ENCODE data around the gene NOX3. TPM values are rescaled to one million over a fixed set of nuclear protein-coding genes. Genes with fewer than 3 reads are reported as not detected.

NOX3 gene
- total RNA-seq, 1 donor from 2014 or later = not detected

- intact Hi-C loops (cut with micrococcal nuclease) = loop anchor here (2.0 kb wide), 1 partner anchor 16 kb away; no protein-coding TSS in a partner anchor
- no peak overlapping the region for H3K27ac Mint-ChIP-seq
- peaks cover 6% of the 10 kb centered on the region for H3K4me1 Mint-ChIP-seq
- no peaks in the 10 kb centered on the region for H3K27me3 Mint-ChIP-seq
- no peak overlapping the region for H3K4me3 Mint-ChIP-seq
- peaks cover 3% of the 10 kb centered on the region for H3K9me3 Mint-ChIP-seq
- no peak for DNase-seq
- H3K36me3 Mint-ChIP-seq (ENCODE audit: low read depth) = no peaks in the 10 kb centered on the region
These were observed 18.5 kb downstream of the NOX3 start for GRCh38 chr6:155436981-155437749.

- Mint-ChIP-seq H3K36me3 (ENCODE audit: low read depth) (no peaks in the 10 kb centered on the region), H3K4me3 (no peak overlapping the region), H3K4me1 (peaks cover 6% of the 10 kb centered on the region), H3K27ac (peak overlapping the region; percentile 9), H3K9me3 (peaks cover 3% of the 10 kb centered on the region), H3K27me3 (no peaks in the 10 kb centered on the region)
- DNase-seq = no peak
- intact Hi-C loops (cut with micrococcal nuclease) = no loop called here
These were observed 20.7 kb downstream of the NOX3 start for GRCh38 chr6:155434829-155435423.

DNA sequence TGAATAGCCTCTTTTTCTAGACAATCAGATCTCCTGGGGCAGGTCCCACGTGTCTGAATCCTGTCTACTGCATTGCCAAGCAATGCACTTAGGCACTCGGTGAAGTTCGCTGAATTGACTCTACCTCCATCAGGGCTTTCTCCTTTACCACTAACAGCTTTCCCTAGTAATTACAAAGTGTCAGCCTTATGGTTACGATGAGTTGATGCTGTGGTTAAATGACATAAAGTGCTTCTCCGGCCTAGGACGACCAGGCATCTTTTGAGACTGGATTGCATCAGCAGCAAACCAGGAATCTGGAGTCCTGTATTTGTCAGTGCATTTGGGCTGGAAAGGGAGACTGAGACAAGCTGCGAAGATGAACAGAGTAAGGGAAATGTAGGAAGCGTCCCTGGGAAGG lies 21.5 kb downstream of the NOX3 start:
- intact Hi-C loops (cut with micrococcal nuclease) = no loop called here
- Mint-ChIP-seq H3K27me3 (no peaks in the 10 kb centered on the region), H3K9me3 (peaks cover 3% of the 10 kb centered on the region), H3K4me3 (no peak overlapping the region), H3K4me1 (peaks cover 11% of the 10 kb centered on the region), H3K27ac (no peak overlapping the region), H3K36me3 (ENCODE audit: low read depth) (no peaks in the 10 kb centered on the region)
- DNase-seq = no peak

DNA sequence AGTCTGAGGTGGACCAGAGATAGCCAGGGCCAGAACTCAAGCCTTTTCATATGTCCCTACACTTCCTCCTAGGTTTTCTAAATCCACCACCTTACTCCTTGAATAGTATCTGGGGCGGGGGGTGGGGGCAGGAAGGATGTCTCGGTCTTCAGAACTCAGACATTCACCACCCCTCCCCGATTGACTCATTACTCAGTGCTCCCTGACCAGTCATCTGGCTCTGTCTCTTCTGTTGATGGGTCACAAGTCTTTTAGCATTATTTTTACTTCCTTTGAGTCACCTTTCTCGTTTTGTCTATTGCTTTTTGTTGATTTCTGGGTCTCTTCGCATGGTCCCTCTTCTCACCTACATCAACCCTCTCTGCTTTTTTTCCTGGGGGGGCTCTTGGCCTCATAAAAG lies 23.3 kb downstream of the NOX3 start:
- intact Hi-C loops (cut with micrococcal nuclease) = no loop called here
- no peak overlapping the region for H3K27ac Mint-ChIP-seq

DNA sequence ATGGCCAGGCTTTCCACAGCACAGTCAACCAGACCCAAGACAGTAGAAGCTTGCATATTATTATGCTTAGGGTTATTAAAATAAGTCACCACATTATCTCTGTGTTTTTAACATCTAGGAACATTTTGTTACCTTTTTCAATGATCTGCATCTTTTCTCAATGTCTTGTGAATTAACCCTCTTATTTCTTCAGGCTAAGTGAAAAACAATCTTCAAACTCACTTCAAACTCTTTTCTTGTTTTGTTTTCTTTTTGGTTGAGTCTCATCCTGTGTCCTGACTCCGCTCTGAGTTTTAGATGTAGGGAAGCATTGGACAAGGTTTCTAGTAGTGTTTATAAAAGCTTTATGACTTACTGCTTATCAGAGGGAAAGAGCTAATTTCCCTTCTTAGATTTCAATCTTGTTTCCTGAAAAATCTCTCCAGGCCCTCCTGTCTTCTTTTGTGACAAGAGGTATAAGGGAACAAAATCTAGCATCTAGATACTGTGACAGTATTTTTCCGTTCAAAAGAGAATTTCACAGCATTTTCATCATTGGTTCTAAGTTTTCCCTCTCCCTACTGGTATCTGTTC lies 26.2 kb downstream of the NOX3 start:
- DNase-seq = no peak
- intact Hi-C loops (cut with micrococcal nuclease) = no loop called here
- no peak overlapping the region for H3K27ac Mint-ChIP-seq
- no peaks in the 10 kb centered on the region for H3K27me3 Mint-ChIP-seq
- peaks cover 3% of the 10 kb centered on the region for H3K9me3 Mint-ChIP-seq
- H3K4me1 Mint-ChIP-seq = peaks cover 8% of the 10 kb centered on the region
- H3K4me3 Mint-ChIP-seq = no peak overlapping the region
- H3K36me3 Mint-ChIP-seq (ENCODE audit: low read depth) = no peaks in the 10 kb centered on the region

More for the DNA sequence above, 23.3 kb downstream of the NOX3 start:
- no peaks in the 10 kb centered on the region for H3K36me3 Mint-ChIP-seq (ENCODE audit: low read depth)
- H3K9me3 Mint-ChIP-seq = peaks cover 3% of the 10 kb centered on the region
- peaks cover 11% of the 10 kb centered on the region for H3K4me1 Mint-ChIP-seq
- no peak overlapping the region for H3K4me3 Mint-ChIP-seq
- no peak for DNase-seq
- H3K27me3 Mint-ChIP-seq = no peaks in the 10 kb centered on the region

- H3K27ac Mint-ChIP-seq = no peak overlapping the region
- no peaks in the 10 kb centered on the region for H3K27me3 Mint-ChIP-seq
- DNase-seq = no peak
- H3K4me3 Mint-ChIP-seq = no peak overlapping the region
- peaks cover 9% of the 10 kb centered on the region for H3K4me1 Mint-ChIP-seq
- no peaks in the 10 kb centered on the region for H3K36me3 Mint-ChIP-seq (ENCODE audit: low read depth)
- intact Hi-C loops (cut with micrococcal nuclease) = no loop called here
- H3K9me3 Mint-ChIP-seq = no peaks in the 10 kb centered on the region
These were observed 29.2 kb downstream of the NOX3 start for GRCh38 chr6:155426408-155426945.

- Mint-ChIP-seq H3K27ac (no peak overlapping the region), H3K4me1 (peaks cover 20% of the 10 kb centered on the region), H3K36me3 (ENCODE audit: low read depth) (no peaks in the 10 kb centered on the region), H3K27me3 (no peaks in the 10 kb centered on the region), H3K9me3 (no peaks in the 10 kb centered on the region), H3K4me3 (no peak overlapping the region)
- no peak for DNase-seq
- intact Hi-C loops (cut with micrococcal nuclease) = no loop called here
These were observed 31.5 kb downstream of the NOX3 start for GRCh38 chr6:155424181-155424580.

DNA sequence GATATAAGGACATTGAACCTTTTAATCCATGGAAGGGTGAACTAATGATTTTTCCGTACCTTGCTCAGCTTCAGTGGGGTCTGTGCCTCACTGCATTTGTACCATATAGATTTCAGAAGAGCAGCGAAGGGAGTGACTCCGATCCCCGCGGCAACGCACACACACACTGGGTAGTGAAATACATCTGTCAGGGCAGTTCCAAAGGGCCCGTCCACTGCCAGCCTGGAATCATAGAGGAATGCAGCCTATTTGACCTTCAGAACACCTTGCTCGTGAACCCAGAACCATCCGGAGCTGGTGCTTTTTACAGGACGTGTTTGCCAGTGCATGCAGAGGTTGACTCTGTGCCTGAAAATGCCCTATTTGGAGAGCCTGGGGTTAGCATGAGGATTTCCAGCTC lies 33.0 kb downstream of the NOX3 start:
- no peaks in the 10 kb centered on the region for H3K27me3 Mint-ChIP-seq
- H3K36me3 Mint-ChIP-seq (ENCODE audit: low read depth) = no peaks in the 10 kb centered on the region
- peaks cover 34% of the 10 kb centered on the region for H3K4me1 Mint-ChIP-seq
- no peak overlapping the region for H3K4me3 Mint-ChIP-seq
- no peaks in the 10 kb centered on the region for H3K9me3 Mint-ChIP-seq
- no peak for DNase-seq
- intact Hi-C loops (cut with micrococcal nuclease) = no loop called here
- H3K27ac Mint-ChIP-seq = no peak overlapping the region

GRCh38 chr6:155420492-155420891 lies 35.1 kb downstream of the NOX3 start:
- Mint-ChIP-seq H3K4me3 (peak overlapping the region; percentile 48), H3K27me3 (no peaks in the 10 kb centered on the region), H3K27ac (peak overlapping the region; percentile 86), H3K4me1 (peaks cover 42% of the 10 kb centered on the region), H3K36me3 (ENCODE audit: low read depth) (no peaks in the 10 kb centered on the region), H3K9me3 (no peaks in the 10 kb centered on the region)
- no peak for DNase-seq
- intact Hi-C loops (cut with micrococcal nuclease) = loop anchor here (2.0 kb wide), 1 partner anchor 16 kb away; no protein-coding TSS in a partner anchor

GRCh38 chr6:155419161-155419560 lies 36.5 kb downstream of the NOX3 start:
- H3K4me3 Mint-ChIP-seq = peak overlapping the region; percentile 82
- H3K36me3 Mint-ChIP-seq (ENCODE audit: low read depth) = no peaks in the 10 kb centered on the region
- peak overlapping the region; percentile 100 for H3K27ac Mint-ChIP-seq
- H3K27me3 Mint-ChIP-seq = no peaks in the 10 kb centered on the region
- H3K4me1 Mint-ChIP-seq = peaks cover 41% of the 10 kb centered on the region
- intact Hi-C loops (cut with micrococcal nuclease) = loop anchor here (2.0 to 5.0 kb wide), 2 partner anchors 26 to 247 kb away; no protein-coding TSS in a partner anchor
- DNase-seq = no peak
- no peaks in the 10 kb centered on the region for H3K9me3 Mint-ChIP-seq

GRCh38 chr6:155418017-155418761 lies 37.5 kb downstream of the NOX3 start:
- H3K4me1 Mint-ChIP-seq = peaks cover 37% of the 10 kb centered on the region

GRCh38 chr6:155417454-155417853 lies 38.2 kb downstream of the NOX3 start:
- no peaks in the 10 kb centered on the region for H3K9me3 Mint-ChIP-seq
- H3K36me3 Mint-ChIP-seq (ENCODE audit: low read depth) = no peaks in the 10 kb centered on the region
- intact Hi-C loops (cut with micrococcal nuclease) = loop anchor here (5.0 kb wide), 1 partner anchor 245 kb away; no protein-coding TSS in a partner anchor
- no peaks in the 10 kb centered on the region for H3K27me3 Mint-ChIP-seq
- H3K4me3 Mint-ChIP-seq = peak overlapping the region; percentile 82
- DNase-seq = no peak
- peaks cover 37% of the 10 kb centered on the region for H3K4me1 Mint-ChIP-seq
- H3K27ac Mint-ChIP-seq = peak overlapping the region; percentile 100

More at GRCh38 chr6:155418017-155418761, 37.5 kb downstream of the NOX3 start:
- DNase-seq = peak; percentile 85
- Mint-ChIP-seq H3K27ac (peak overlapping the region; percentile 100), H3K9me3 (no peaks in the 10 kb centered on the region), H3K36me3 (ENCODE audit: low read depth) (no peaks in the 10 kb centered on the region), H3K27me3 (no peaks in the 10 kb centered on the region), H3K4me3 (peak overlapping the region; percentile 82)
- intact Hi-C loops (cut with micrococcal nuclease) = loop anchor here (1.0 to 5.0 kb wide), 9 partner anchors 27 to 368 kb away; partner anchors contain the start of gene TFB1M

- H3K4me3 Mint-ChIP-seq = no peak overlapping the region
- intact Hi-C loops (cut with micrococcal nuclease) = loop anchor here (5.0 kb wide), 1 partner anchor 244 kb away; no protein-coding TSS in a partner anchor
- peaks cover 37% of the 10 kb centered on the region for H3K4me1 Mint-ChIP-seq
- H3K27me3 Mint-ChIP-seq = no peaks in the 10 kb centered on the region
- DNase-seq = no peak
- peak overlapping the region; percentile 23 for H3K27ac Mint-ChIP-seq
- H3K36me3 Mint-ChIP-seq (ENCODE audit: low read depth) = no peaks in the 10 kb centered on the region
- H3K9me3 Mint-ChIP-seq = no peaks in the 10 kb centered on the region
These were observed 39.7 kb downstream of the NOX3 start for GRCh38 chr6:155415953-155416352.
